ENCODE data around the gene TSEN2. TPM values are rescaled to one million over a fixed set of nuclear protein-coding genes. Genes with fewer than 3 reads are reported as not detected.

The TSEN2 gene
- total and polyA plus RNA-seq, 2 of the 4 experiments (the other 2 are of a cell fraction), result 9.5 to 14.2 TPM

GRCh38 chr3:12544652-12545472, 60.6 kb downstream of the TSEN2 start:
- Histone ChIP-seq H4K91ac (ENCODE audit: insufficient read depth, low read depth, low read length) (no peak overlapping the region), H4K20me1 (ENCODE audit: insufficient read depth, low read length) (no peaks in the 10 kb centered on the region), H3K4me1 (ENCODE audit: control insufficient read depth, insufficient read depth, low read length) (no peaks in the 10 kb centered on the region), H3K9me1 (ENCODE audit: insufficient read depth, low read length) (no peaks in the 10 kb centered on the region), H3K4ac (ENCODE audit: low read depth, low read length) (no peak overlapping the region), H3K27ac (ENCODE audit: insufficient read depth, low read length) (no peak overlapping the region), H2BK5ac (ENCODE audit: low read depth, low read length, poor library complexity, severe bottlenecking) (no peak overlapping the region), H3K27me3 (ENCODE audit: control insufficient read depth, insufficient read depth, low read length) (no peaks in the 10 kb centered on the region), H2BK15ac (ENCODE audit: low read depth, low read length) (no peak overlapping the region), H2AK5ac (ENCODE audit: low read depth, low read length) (no peak overlapping the region), H3K79me1 (ENCODE audit: low read depth in 1 of 2, low read length in 2 of 2) (no peaks in the 10 kb centered on the region), H3K14ac (replicated peaks; ENCODE audit: low read depth, low read length) (no peak overlapping the region), H2AK9ac (replicated peaks; ENCODE audit: low read depth, low read length, poor library complexity) (no peak overlapping the region), H3K9me3 (ENCODE audit: control insufficient read depth, insufficient read depth, low read length) (no peaks in the 10 kb centered on the region), H2AFZ (replicated peaks; ENCODE audit: low read length, poor library complexity) (no peak overlapping the region), H3K4me2 (ENCODE audit: low read depth, low read length) (no peak overlapping the region), H4K8ac (ENCODE audit: low read depth in 2 of 2, low read length in 2 of 2) (no peak overlapping the region), H3K23ac (ENCODE audit: low read depth, low read length) (no peak overlapping the region), H3K18ac (ENCODE audit: low read depth, low read length) (no peak overlapping the region), H3K4me3 (ENCODE audit: insufficient read depth, low read depth, low read length) (no peak overlapping the region), H3K56ac (ENCODE audit: extremely low read depth, insufficient read depth, low read length) (no peak overlapping the region), H2BK20ac (ENCODE audit: low read depth, low read length) (no peak overlapping the region), H4K5ac (ENCODE audit: low read depth, low read length) (no peak overlapping the region), H2BK120ac (ENCODE audit: low read depth, low read length) (no peak overlapping the region), H3K9ac (ENCODE audit: low read depth, low read length) (no peak overlapping the region), H3K36me3 (ENCODE audit: control insufficient read depth, insufficient read depth, low read length) (peaks cover 1% of the 10 kb centered on the region; the same call in 1 of the 2 replicates)
- ATAC-seq (ENCODE audit: low read depth) (no peak), DNase-seq (no peak)
- CTCF ChIA-PET, result interaction anchor here (1.3 kb wide), 1 partner anchor 50 kb away, joined by 4 read pairs; no protein-coding TSS in a partner anchor
- no CpG with 5 or more reads among the region's 11 CpGs for WGBS, 2 experiments (ENCODE audit: extremely low coverage in 2 of 2, insufficient read length in 1 of 2)
- in situ Hi-C loops (cut with MboI; ENCODE audit: low sequenced_read_pairs), result no loop called here
- POLR2A ChIA-PET (ENCODE audit: unreplicated experiment), result no interaction called here
- no peak for TF ChIP-seq BHLHE40 (IDR thresholded peaks at IDR 0.05; ENCODE audit: low read depth, low read length)
- dilution Hi-C loops (cut with HindIII; ENCODE audit: low sequenced_read_pairs, unreplicated experiment), result no loop called here
- BruUV-seq (replicated peaks), result no TSS peak
- intact Hi-C loops (cut with micrococcal nuclease), result no loop called here

Measured in IMR-90 (cell line).